Right lobe of liver (tissue), 4 donors: ENCODE measurements around the gene AFG1L.

Experiments
- POLR2A ChIP-seq: fragments of 450-650 bp; IDR thresholded peaks from one replicate; pipeline ENCODE4 v1.6.1; 2017; ENCODE audit warnings: antibody characterized with exemption, mild to moderate bottlenecking
- TF ChIP-seq, protein P1 (sequence below), 4 donors: fragments of 200-600 bp in 3 of 4; fragments of 450-650 bp in 1 of 4; IDR thresholded peaks; one replicate each; pipeline versions ENCODE4 v1.5.1 to v1.8.0; 2016 to 2022; ENCODE audit warnings: antibody characterized with exemption in 4 of 4, mild to moderate bottlenecking in 2 of 4
- donor health status: DM: no; HTN: no; CAD: no.
- donor health status: DM: no; HTN: no; CAD: no.
- donor health status: DM: no; HTN: yes; CAD: no.

DNA sequence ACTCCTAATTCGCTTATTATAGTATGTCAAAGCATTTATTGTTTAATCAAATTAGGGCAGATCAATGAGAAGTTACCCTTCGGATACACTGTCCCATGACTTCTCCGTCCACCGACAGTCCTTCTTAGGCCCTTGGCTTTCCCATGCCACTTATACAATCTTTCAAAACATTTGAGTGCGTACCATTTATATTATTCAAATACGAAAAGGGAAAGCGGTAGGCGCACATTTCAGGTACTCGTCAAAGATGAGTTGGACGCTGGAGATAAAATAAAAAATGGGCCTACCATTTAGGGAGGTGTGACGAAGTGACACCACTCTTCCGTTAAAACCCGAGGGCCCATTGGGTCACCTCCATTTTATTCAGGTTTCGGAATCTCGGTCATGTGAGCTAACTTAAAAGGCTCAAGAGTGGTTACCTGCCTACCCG is 542 bp upstream of the AFG1L start:
- no peak for TF ChIP-seq POLR2A
- TF ChIP-seq, protein P1, sequence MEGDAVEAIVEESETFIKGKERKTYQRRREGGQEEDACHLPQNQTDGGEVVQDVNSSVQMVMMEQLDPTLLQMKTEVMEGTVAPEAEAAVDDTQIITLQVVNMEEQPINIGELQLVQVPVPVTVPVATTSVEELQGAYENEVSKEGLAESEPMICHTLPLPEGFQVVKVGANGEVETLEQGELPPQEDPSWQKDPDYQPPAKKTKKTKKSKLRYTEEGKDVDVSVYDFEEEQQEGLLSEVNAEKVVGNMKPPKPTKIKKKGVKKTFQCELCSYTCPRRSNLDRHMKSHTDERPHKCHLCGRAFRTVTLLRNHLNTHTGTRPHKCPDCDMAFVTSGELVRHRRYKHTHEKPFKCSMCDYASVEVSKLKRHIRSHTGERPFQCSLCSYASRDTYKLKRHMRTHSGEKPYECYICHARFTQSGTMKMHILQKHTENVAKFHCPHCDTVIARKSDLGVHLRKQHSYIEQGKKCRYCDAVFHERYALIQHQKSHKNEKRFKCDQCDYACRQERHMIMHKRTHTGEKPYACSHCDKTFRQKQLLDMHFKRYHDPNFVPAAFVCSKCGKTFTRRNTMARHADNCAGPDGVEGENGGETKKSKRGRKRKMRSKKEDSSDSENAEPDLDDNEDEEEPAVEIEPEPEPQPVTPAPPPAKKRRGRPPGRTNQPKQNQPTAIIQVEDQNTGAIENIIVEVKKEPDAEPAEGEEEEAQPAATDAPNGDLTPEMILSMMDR (IDR thresholded peaks at IDR 0.05), result no peak
